K562 (cell line): Measurements from ENCODE around the gene AP1AR. TPM values are rescaled to one million over a fixed set of nuclear protein-coding genes. Genes with fewer than 3 reads are reported as not detected.

Experiments used
- ATAC-seq: fragments of 200-7000 bp; cut with Tn5 transposase; 3 replicates; pipeline ENCODE4 v1.9.1; 2020; ENCODE audit warnings: moderate library complexity
- BruUV-seq: library from RNA; stranded (reverse); fragments of 400-500 nt; replicated peaks from 2 replicates; lab custom pipeline; 2021; lab: Mats Ljungman, UMichigan
- CTCF ChIA-PET: fragments of 300-600 bp; formaldehyde crosslinking; extraction: SDS; loops from one replicate; lab custom pipeline; 2021; ENCODE audit warnings: low intra/inter-chr PET ratio; lab: Yijun Ruan, JAX
- POLR2A ChIA-PET: fragments of 300-600, 350-650 bp; sonication (Branson Sonifier 250); formaldehyde crosslinking; extraction: SDS; loops from one replicate; lab custom pipeline; 2021; ENCODE audit warnings: antibody characterized with exemption, inconsistent platforms; lab: Yijun Ruan, JAX
- DNase-seq, 4 experiments: peaks; one replicate each; pipeline versions ENCODE4 v3.0.0 to v3.0.0-alpha.2; 2011 to 2018; ENCODE audit warnings: low spot score in 3 of 4, mixed read lengths in 3 of 4; ENCODE audit errors: extremely low read depth in 1 of 4
- FAIRE-seq: peaks from 2 replicates; lab custom pipeline; 2011; peaks lifted over from hg19 to GRCh38; lab: Jason Lieb, UNC
- H2AFZ ChIP-seq: 2 replicates; pipeline ENCODE4 v1.6.0; 2011; ENCODE audit warnings: low read depth, low read length, control low read depth, inconsistent platforms
- H3K27ac ChIP-seq: fragments of 200-600 bp; 3 replicates; pipeline ENCODE4 v1.8.0; 2011; ENCODE audit warnings: low read depth, mild to moderate bottlenecking, control low read depth, inconsistent platforms, low read length, moderate library complexity, mixed read lengths; ENCODE audit errors: extremely low read depth
- H3K27me3 ChIP-seq, 2 experiments: fragments of 300-600 bp in 1 of 2; 2 replicates in 1 of 2; 3 replicates in 1 of 2; pipeline versions ENCODE4 v1.6.0 to v1.8.0; 2011; ENCODE audit warnings: inconsistent platforms in 2 of 2, low read length in 2 of 2, mild to moderate bottlenecking in 1 of 2, mixed read lengths in 1 of 2, moderate library complexity in 1 of 2; ENCODE audit not compliant: control insufficient read depth in 2 of 2, insufficient read depth in 2 of 2
- H3K36me3 ChIP-seq: fragments of 300-600 bp; 3 replicates; pipeline ENCODE4 v1.8.0; 2011; ENCODE audit warnings: mild to moderate bottlenecking, low read length, inconsistent platforms; ENCODE audit not compliant: control insufficient read depth, insufficient read depth
- H3K4me1 ChIP-seq, 2 experiments: fragments of 200-600 bp in 1 of 2; replicated peaks in 1 of 2; 2 replicates in 1 of 2; 3 replicates in 1 of 2; pipeline versions ENCODE4 v1.5.1 to v1.8.0; 2011; ENCODE audit warnings: inconsistent platforms in 2 of 2, low read length in 2 of 2, mild to moderate bottlenecking in 1 of 2, mixed read lengths in 1 of 2, moderate library complexity in 1 of 2; ENCODE audit not compliant: control insufficient read depth in 2 of 2, insufficient read depth in 2 of 2
- H3K4me2 ChIP-seq: 2 replicates; pipeline ENCODE4 v1.6.1; 2011; ENCODE audit warnings: low read length, control low read depth, inconsistent platforms, mixed read lengths; ENCODE audit not compliant: insufficient read depth
- H3K4me3 ChIP-seq: fragments of 200-600 bp; sonication (generic), shearing (Covaris generic); 2 replicates; pipeline ENCODE4 v1.5.1; 2016; ENCODE audit warnings: control low read depth, inconsistent platforms
- H3K79me2 ChIP-seq: fragments of 200-600 bp; 3 replicates; pipeline ENCODE4 v1.8.0; 2011; ENCODE audit warnings: low read length, inconsistent platforms; ENCODE audit not compliant: control insufficient read depth, insufficient read depth
- H3K9ac ChIP-seq, 2 experiments: 2 replicates each; pipeline versions ENCODE4 v1.6.0 to v1.6.1; 2011; ENCODE audit warnings: low read depth in 2 of 2, low read length in 2 of 2, control low read depth in 1 of 2, inconsistent platforms in 1 of 2, mild to moderate bottlenecking in 1 of 2, mixed read lengths in 1 of 2; ENCODE audit not compliant: insufficient read depth in 1 of 2
- H3K9me1 ChIP-seq: one replicate; pipeline ENCODE4 v1.6.0; 2011; ENCODE audit warnings: inconsistent platforms, mild to moderate bottlenecking, low read length, moderate library complexity; ENCODE audit not compliant: control insufficient read depth, insufficient read depth
- H3K9me3 ChIP-seq: replicated peaks from 2 replicates; pipeline ENCODE4 v1.5.1; 2011; ENCODE audit warnings: low read depth, low read length, inconsistent platforms; ENCODE audit not compliant: control insufficient read depth, insufficient read depth
- H4K20me1 ChIP-seq: replicated peaks from 2 replicates; pipeline ENCODE4 v1.6.1; 2011; ENCODE audit warnings: low read length, inconsistent platforms, mixed read lengths; ENCODE audit not compliant: control insufficient read depth, insufficient read depth
- BRF1 ChIP-seq: IDR thresholded peaks from 3 replicates; pipeline ENCODE4 v1.6.1; 2011; ENCODE audit warnings: borderline replicate concordance, mild to moderate bottlenecking; ENCODE audit not compliant: insufficient read length; ENCODE audit errors: extremely low read depth
- CC2D1A ChIP-seq: fragments of 450-650 bp; IDR thresholded peaks from 2 replicates; pipeline ENCODE4 v1.6.1; 2017; ENCODE audit warnings: mild to moderate bottlenecking
- HNRNPLL ChIP-seq: fragments of 200-400 bp; formaldehyde crosslinking; IDR thresholded peaks from 2 replicates; pipeline ENCODE4 v1.6.1; 2017; ENCODE audit warnings: low read length, low read depth, mild to moderate bottlenecking; ENCODE audit not compliant: poor library complexity, severe bottlenecking
- MLX ChIP-seq, 2 experiments: fragments of 450-650 bp in 1 of 2; sonication (generic) in 1 of 2; formaldehyde crosslinking; conservative IDR thresholded peaks; 2 replicates each; pipeline versions ENCODE4 v1.4.0 to v1.8.1; 2020 to 2022; ENCODE audit warnings: mild to moderate bottlenecking in 1 of 2, missing genetic modification reagents in 1 of 2
- MTA1 ChIP-seq: fragments of 450-650 bp; IDR thresholded peaks from 2 replicates; pipeline ENCODE4 v1.6.1; 2017; ENCODE audit warnings: borderline replicate concordance
- NFIX ChIP-seq: fragments of 250-450 bp; sonication (Bioruptor Pico); IDR thresholded peaks from 2 replicates; pipeline ENCODE4 v1.4.0; 2020; ENCODE audit warnings: low read depth, mild to moderate bottlenecking, moderate library complexity
- NONO ChIP-seq, 2 experiments: fragments of 200-400 bp in 1 of 2; fragments of 450-650 bp in 1 of 2; formaldehyde crosslinking in 1 of 2; IDR thresholded peaks; 2 replicates each; pipeline ENCODE4 v1.6.1; 2017; ENCODE audit warnings: low read depth in 2 of 2, mild to moderate bottlenecking in 2 of 2, moderate library complexity in 2 of 2, low read length in 1 of 2
- POLR2A ChIP-seq: fragments of 450-650 bp; conservative IDR thresholded peaks from 2 replicates; pipeline ENCODE4 v1.6.1; 2016
- TCFL5 ChIP-seq: fragments of 250-450 bp; sonication (Bioruptor Pico); conservative IDR thresholded peaks from 2 replicates; pipeline ENCODE4 v1.6.1; 2021; ENCODE audit warnings: mild to moderate bottlenecking, moderate library complexity, matching md5 sums
- ZBTB7A ChIP-seq: IDR thresholded peaks from 2 replicates; pipeline ENCODE4 v1.6.1; 2011; ENCODE audit warnings: low read depth, mild to moderate bottlenecking, low read length, moderate library complexity, borderline replicate concordance; ENCODE audit not compliant: control insufficient read depth
- ZFP30 ChIP-seq: fragments of 250-450 bp; sonication (Bioruptor Pico); IDR thresholded peaks from 2 replicates; pipeline ENCODE4 v1.8.0; 2022; ENCODE audit warnings: moderate library complexity, mild to moderate bottlenecking, inconsistent platforms, borderline replicate concordance
- ZNF512 ChIP-seq: IDR thresholded peaks from 2 replicates; pipeline ENCODE4 v1.6.1; 2016; ENCODE audit warnings: missing genetic modification characterization, missing compliant biosample characterization
- ZNF518B ChIP-seq: fragments of 250-450 bp; sonication (Bioruptor Pico); IDR thresholded peaks from 2 replicates; pipeline ENCODE4 v1.5.0; 2021; ENCODE audit warnings: mild to moderate bottlenecking, moderate library complexity
- ZNF655 ChIP-seq: fragments of 250-450 bp; sonication (Bioruptor Pico); IDR thresholded peaks from 2 replicates; pipeline ENCODE4 v1.5.0; 2021
- in situ Hi-C: fragments of 300-500 bp; cut with MboI; formaldehyde crosslinking; loops from 4 replicates; pipeline ENCODE4 v1.15.0; 2018; ENCODE audit warnings: inconsistent platforms, mixed read lengths
- intact Hi-C: fragments of 100-400 bp; cut with micrococcal nuclease; formaldehyde crosslinking; loops from 2 replicates; pipeline ENCODE4 v1.14.2; 2022
- polyA plus RNA-seq, 8 experiments: library from polyadenylated mRNA; depleted of rRNA in 4 of 8; stranded (reverse) in 5 of 8; unstranded in 3 of 8; fragments of >200 nt; fragmentation: Nextera tagmentation in 2 of 8; fragmentation: Illumina TruSeq in 1 of 8; extraction: Ambion mirVana in 2 of 8; extraction: Trizol in 1 of 8; gene quantifications; 2 replicates each; pipeline versions ENCODE4 v1.2.1 to v1.2.3, GENCODE V29; 2011 to 2014; ENCODE audit warnings: inconsistent platforms in 1 of 8, missing spikeins in 1 of 8
- total RNA-seq, 7 experiments: library from RNA; depleted of rRNA in 6 of 7; stranded (reverse); fragments of >200 nt in 6 of 7; fragmentation: Illumina TruSeq in 2 of 7; extraction: Trizol in 2 of 7; gene quantifications; 2 replicates each; pipeline versions ENCODE4 v1.2.1 to v1.2.3, GENCODE V29; 2011 to 2021; ENCODE audit warnings: low replicate concordance in 1 of 7

The AP1AR gene
- total and polyA plus RNA-seq, 9 of the 15 experiments (the other 6 are each of a cell fraction or from before 2014, with no cell fraction given): 2.6 to 20.7 (median 12.2) TPM

GRCh38 chr4:112214390-112215264 is 17.0 kb upstream of the AP1AR start:
- FAIRE-seq: peak; percentile 37
- BruUV-seq: no TSS peak
- peak; percentile 31 to 34 (median 32) for DNase-seq
- H3K4me3 ChIP-seq: no peak overlapping the region
- H2AFZ ChIP-seq: no peak overlapping the region
- peak; percentile 76 for ATAC-seq
- H3K4me1 ChIP-seq: no peaks in the 10 kb centered on the region
- no peaks in the 10 kb centered on the region for H3K9me1 ChIP-seq
- H3K27ac ChIP-seq: no peak overlapping the region
- no peaks in the 10 kb centered on the region for H3K36me3 ChIP-seq
- H3K4me2 ChIP-seq: no peak overlapping the region
- no peaks in the 10 kb centered on the region for H3K27me3 ChIP-seq
- intact Hi-C loops (loop anchor here (1.0 to 5.0 kb wide), 2 partner anchors 21 to 308 kb away; no protein-coding TSS in a partner anchor), in situ Hi-C loops (no loop called here)
- ChIA-PET CTCF (interaction anchor here (0.6 to 2.0 kb wide), 6 partner anchors 10 to 310 kb away, joined by 3 to 9 read pairs (median 3); partner anchors contain the start of gene AP1AR), POLR2A (interaction anchor here (0.5 to 0.6 kb wide), 2 partner anchors 10 to 164 kb away, joined by 3 to 4 read pairs; no protein-coding TSS in a partner anchor)
- no peaks in the 10 kb centered on the region for H3K79me2 ChIP-seq
- no peaks in the 10 kb centered on the region for H3K9me3 ChIP-seq
- H4K20me1 ChIP-seq: no peaks in the 10 kb centered on the region
- H3K9ac ChIP-seq: no peak overlapping the region
- TF ChIP-seq TCFL5 (no peak), ZNF518B (CRISPR knock-in tag) (no peak), ZBTB7A (no peak), MLX (CRISPR knock-in tag; conservative IDR thresholded peaks at IDR 0.05) (no peak), NFIX (CRISPR knock-in tag) (no peak), ZNF512 (tag) (no peak), ZFP30 (CRISPR knock-in tag) (no peak), ZNF655 (CRISPR knock-in tag) (no peak), CC2D1A (no peak), NONO (IDR thresholded peaks at IDR 0.05; ENCODE audit: low read depth in 2 of 2, low read length in 1 of 2) (no peak), HNRNPLL (no peak), BRF1 (no peak), POLR2A (no peak), MTA1 (no peak)
